GM10266 (cell line): Measurements from ENCODE around the gene DHRS4L2.
"Not testable (repeated sequence)": the region's sequence is repeated elsewhere in the genome, so short reads cannot be mapped to it uniquely, and the experiment has no call there.

Experiments used
- DNase-seq: peaks from one replicate; pipeline ENCODE4 v3.0.0; 2012; ENCODE audit errors: extremely low spot score
- TF ChIP-seq, protein P1 (sequence below): IDR thresholded peaks from 2 replicates; pipeline ENCODE4 v1.5.1; 2012; ENCODE audit warnings: mild to moderate bottlenecking, low read depth; ENCODE audit not compliant: control insufficient read depth, insufficient read depth; ENCODE audit errors: missing control alignments

Gene DHRS4L2

DNA sequence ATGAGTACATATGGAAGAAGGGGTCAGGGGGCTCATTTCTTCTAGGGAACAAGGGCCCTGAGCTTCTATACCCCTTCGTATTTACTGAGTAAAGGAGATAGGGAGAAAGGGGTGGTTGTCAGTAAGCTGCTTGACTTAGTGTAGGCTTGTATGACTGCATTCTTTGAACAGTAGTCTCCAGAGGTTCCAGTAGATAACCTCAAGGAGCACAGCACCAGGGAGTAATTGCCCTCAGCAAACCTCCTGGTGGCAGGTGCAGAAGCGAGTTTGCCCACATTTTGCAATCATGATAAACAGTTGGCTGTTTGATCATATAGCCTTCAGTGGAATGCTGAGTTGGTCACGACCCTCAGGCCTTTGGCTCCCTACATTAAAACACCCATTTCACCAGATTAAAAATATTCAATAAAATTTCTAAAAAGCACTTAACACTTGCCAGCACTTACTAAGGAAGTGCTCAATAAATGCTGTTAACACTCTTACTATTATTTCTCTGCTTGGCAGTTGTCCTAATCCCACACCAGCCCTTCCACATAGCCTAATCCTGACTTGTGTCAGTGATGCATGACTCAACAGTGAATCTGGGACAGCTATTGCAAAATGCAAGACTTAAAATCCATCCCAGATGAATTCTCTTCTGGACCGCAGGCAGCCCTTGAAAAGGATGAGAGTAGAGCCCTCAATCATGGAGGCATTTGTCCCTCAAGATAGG, 3.7 kb upstream of the DHRS4L2 start:
- DNase-seq: no peak
- TF ChIP-seq, protein P1, sequence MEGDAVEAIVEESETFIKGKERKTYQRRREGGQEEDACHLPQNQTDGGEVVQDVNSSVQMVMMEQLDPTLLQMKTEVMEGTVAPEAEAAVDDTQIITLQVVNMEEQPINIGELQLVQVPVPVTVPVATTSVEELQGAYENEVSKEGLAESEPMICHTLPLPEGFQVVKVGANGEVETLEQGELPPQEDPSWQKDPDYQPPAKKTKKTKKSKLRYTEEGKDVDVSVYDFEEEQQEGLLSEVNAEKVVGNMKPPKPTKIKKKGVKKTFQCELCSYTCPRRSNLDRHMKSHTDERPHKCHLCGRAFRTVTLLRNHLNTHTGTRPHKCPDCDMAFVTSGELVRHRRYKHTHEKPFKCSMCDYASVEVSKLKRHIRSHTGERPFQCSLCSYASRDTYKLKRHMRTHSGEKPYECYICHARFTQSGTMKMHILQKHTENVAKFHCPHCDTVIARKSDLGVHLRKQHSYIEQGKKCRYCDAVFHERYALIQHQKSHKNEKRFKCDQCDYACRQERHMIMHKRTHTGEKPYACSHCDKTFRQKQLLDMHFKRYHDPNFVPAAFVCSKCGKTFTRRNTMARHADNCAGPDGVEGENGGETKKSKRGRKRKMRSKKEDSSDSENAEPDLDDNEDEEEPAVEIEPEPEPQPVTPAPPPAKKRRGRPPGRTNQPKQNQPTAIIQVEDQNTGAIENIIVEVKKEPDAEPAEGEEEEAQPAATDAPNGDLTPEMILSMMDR: no peak

DNA sequence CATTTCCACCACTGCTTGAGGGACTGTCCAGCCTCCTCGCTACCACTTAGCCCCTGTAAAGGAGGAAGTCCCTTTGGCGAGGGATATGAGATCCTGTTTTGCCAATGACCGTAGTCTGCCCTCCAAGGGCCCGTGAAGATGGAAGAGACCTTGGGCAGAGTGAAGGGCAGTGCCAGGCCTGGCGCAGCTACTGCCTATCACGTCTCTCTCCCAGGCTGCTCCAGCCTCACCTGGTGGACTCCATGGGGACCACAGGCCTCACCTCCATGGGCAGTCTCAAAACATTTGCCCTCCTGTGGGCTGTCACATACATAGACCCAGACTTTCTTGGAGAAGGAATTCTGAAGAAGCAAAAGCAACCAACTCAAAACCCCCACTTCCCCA, 514 bp upstream of the DHRS4L2 start:
- DNase-seq: not testable (repeated sequence)

DNA sequence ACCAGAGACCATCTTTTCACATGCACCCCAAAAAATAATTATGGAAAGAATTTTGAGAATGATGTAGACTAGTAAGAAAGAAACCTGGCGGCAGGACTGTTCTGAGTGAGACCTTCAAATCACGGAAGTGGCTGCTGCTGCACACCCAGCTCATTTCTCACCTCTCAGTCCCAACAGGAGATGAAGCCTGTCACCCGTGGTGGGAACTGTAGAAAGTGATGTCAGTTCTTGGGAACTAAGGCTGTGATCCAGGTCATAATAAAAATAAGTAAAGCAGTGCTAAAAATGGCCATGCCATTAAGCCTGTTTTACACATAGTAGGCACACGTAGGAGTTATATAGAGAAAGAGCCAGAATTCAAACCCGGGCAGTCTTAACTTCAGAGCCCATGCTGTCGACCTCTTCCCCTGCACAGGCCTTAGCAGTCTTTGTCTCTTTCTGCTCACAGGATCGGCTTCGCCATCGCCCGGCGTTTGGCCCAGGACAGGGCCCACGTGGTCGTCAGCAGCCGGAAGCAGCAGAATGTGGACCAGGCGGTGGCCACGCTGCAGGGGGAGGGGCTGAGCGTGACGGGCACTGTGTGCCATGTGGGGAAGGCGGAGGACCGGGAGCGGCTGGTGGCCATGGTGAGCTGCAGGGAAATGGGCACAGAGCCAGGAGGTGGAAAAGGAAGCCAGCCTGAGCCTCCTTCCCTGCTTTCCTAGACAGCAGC, 1.2 kb downstream of the DHRS4L2 start:
- peak; percentile 38 for DNase-seq

DNA sequence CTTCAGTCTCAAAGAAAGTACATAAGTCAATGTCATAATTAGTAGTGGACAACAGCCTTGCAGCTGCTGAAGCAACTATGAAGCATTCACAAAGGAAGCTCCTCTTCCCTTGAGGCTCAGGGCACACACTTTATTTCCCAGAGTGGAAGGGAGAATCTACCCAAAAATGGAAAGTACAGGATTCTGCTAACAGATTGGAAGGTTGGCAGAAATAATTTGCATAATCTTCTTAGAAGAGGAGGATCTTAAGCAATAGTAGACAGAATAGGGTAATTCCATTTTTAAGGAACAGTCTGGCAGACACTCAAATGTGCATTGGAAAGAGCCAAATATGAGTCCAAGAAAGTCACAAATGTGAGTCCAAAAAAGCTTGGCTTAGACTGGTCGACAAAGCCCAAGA, 2.2 kb downstream of the DHRS4L2 start:
- DNase-seq: not testable (repeated sequence)

DNA sequence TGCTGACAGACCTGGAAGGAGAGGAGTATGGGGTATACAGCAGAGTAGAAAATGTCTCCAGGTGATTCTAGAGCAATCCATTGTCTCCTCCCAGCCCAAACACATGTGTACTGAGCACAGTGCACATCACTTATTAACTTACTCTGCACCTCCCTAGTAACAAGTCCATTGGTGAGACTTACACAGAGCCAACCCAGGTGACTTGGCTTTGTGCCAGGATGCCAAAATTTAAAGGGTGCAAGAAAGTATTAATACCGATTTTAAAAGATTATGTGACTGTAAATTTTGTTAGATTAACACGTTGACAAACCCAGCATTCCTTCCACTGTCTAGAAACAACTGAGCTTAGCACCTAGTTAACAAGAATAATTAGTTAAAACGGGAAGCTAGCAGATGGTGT, 4.3 kb downstream of the DHRS4L2 start:
- DNase-seq: not testable (repeated sequence)

DNA sequence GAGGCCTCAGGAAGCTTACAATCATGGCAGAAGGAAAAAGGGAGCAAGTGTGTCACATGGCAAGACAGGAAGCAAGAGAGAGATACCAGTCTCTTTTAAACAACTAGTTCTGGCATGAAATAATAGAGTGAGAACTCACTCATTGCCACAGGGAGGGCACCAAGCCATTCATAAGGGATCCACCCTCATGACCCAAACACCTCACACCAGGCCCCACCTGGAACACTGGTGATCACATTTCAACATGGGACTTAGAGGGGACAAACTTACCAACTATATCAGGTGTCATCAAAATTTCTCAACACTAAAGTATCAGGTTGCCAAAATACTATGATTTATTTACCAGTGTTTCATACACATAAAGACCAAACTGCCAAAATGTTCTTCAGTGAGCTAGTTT, 7.3 kb downstream of the DHRS4L2 start:
- DNase-seq: not testable (repeated sequence)

DNA sequence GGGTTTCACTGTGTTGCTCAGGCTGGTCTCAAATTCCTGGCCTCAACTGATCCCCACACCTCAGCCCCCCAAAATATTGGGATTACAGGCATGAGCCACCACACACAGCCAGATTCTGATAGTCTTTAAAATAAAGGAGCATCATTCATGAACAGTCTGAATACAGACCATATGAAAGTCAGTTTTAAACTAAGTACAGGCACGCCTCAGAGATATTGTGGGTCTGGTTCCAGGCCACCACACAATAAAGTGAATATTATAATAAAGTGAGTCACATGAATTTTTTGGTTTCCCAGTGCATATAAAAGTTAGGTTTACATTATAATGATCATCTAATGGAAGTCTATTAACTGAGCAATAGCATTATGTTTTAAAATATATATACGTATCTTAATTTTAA, 8.1 kb downstream of the DHRS4L2 start:
- not testable (repeated sequence) for DNase-seq

DNA sequence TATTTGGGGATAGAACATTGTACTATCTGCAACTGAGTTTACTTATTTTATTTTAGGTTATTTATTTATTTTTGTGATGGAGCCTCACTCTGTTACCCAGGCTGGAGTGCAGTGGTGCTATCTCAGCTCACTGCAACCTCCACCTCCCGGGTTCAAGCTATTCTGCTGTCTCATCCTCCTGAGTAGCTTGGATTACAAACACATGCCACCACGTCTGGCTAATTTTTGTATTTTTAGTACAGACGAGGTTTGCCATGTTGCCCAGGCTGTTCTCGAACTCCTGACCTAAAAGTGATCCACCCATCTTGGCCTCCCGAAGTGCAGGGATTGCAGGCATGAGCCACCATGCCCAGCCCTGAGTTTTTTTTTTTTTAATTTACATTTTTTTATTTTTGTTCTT, 10.9 kb downstream of the DHRS4L2 start:
- not testable (repeated sequence) for DNase-seq

DNA sequence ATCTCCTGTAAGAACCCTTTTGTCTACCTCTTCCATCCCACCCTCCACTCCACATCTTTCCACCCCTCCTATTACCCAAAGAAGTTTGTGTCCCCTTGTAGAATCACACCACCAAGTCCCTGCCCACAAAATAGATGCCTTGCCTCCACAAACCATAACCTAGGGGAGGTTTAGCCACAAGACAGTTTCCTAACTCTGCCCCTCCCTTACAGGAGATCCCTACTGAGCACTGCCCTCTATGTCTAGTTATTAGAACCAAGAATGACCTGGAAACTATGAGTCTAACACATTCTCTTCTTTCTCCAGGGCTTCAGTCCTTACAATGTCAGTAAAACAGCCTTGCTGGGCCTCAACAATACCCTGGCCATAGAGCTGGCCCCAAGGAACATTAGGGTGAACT, 12.3 kb downstream of the DHRS4L2 start:
- DNase-seq: not testable (repeated sequence)

DNA sequence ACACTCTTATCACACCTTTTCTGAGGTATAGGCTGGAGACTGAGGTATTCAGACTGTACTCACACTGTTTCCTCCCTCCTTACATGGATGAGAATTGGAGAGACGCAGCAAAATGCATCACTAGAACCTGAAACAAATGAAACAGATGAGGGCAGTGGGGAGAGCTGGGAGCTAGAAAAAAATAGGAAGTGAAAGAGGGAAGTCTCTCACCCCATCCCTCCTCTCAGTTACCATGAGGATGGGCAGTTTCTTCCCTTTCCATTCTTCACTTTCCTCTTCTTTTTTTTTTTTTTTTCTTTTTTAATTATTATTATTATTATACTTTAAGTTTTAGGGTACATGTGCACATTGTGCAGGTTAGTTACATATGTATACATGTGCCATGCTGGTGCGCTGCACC, 12.9 kb downstream of the DHRS4L2 start:
- not testable (repeated sequence) for DNase-seq

DNA sequence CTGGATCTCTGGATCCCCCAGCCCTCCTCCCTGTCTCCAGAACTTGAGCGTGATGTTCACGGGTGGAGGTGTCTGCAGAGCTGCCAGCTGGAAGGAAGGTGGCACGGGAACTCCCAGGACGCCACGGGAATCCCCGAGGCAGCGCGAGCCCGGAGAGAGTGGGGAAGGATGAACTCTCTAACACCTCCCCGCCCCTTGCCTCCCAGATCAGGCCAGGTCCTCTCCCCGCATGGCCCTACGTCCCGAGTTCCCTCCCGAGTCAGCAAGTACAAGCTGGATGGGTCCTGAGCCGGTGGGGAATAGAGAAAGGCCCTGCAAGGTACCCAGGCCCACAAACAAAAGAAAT, 17.7 kb downstream of the DHRS4L2 start:
- not testable (repeated sequence) for DNase-seq

DNA sequence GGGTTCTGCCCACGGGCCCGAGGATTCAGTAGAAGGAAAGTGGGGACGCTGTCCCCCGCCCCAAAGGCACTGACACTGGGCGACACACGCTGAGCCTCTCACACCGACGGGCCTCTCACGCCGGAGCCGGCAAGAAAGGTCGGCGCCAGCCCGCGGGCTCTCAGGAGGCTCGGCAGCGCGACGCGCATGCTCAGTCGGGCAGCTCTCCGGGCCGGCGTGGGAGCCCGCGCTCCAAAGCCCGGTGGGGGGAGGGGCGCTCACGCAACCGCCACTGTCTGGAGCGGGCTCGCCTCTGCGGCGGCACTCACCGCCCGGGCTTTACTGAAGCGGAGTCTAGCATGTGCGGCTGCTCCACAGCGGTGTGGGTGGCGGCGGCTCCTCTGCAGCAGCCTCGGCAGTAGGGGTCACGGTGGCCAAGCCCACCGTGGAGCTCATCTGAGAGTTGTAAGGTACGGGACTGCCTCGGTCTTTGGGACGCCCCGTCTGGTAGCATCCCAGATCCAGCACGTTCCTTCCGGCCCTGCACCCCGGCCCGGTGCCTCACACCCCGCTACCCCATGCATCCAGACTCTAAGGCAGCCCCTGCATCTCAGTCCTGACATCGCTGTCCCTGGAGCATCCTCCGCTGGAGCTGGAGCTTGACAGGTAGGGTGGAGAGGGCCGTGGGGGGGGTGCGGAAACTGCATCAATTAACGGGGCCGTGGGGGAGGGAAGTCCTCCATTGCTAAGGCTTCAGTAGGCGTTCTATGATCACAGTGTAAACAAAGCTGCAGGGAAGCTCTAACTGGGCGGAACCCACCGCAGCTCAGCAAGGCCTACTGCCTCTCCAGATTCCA, 18.3 kb downstream of the DHRS4L2 start:
- DNase-seq: not testable (repeated sequence)

DNA sequence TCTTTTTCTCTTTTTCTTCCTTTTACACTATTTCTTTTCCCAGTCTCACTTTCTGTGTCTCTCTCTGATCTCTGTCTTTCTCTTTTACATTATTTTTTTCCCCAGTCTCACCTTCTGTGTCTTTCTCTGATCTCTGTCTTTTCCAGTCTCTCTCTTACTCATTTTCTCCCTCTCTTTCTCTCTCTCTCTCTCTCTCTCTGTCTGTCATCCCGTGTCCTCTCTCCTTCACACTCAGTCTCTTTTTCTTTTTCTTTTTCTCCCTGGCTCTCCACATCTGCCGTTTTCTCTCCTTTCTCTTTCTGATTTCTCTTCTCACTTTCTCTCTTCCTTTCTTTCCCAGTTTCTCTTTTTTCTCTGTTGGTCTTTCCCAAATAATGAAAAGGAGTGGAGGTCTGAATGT, 22.3 kb downstream of the DHRS4L2 start:
- no peak for DNase-seq
- TF ChIP-seq, protein P1: no peak

DNA sequence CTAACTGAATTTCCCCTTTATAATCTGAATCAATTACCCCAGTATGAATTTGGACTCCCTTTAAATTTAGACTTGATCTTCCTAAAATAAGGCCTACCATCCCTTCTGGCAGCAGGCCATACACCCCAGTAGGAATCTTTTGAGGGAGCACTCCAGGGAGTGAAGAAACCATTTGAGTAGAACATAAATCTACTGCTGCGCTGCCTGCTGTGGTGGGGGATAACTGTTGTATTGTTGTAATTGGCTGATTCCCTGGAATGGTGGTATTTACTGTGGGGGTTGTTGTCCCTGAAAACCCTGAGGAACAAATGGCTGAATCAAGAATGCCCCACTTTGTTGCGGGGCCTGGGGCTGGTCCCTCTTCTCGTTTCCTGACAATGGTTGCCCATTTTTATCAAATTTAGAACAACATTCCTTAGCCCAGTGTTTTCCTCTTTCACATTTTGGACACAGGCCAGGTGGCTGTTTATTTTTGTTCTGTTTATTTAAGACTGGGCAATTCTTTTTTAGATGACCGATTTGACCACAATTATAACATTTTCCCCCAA, 24.1 kb downstream of the DHRS4L2 start:
- not testable (repeated sequence) for DNase-seq
